ENCODE data around the gene DIRAS1. TPM values are rescaled to one million over a fixed set of nuclear protein-coding genes. Genes with fewer than 3 reads are reported as not detected.

DIRAS1 gene
- total and polyA plus RNA-seq, 2 donors (not counting 3 experiments of a cell fraction or from before 2014, with no cell fraction given) = 0.09 to 0.17 TPM

- H3K27me3 ChIP-seq (ENCODE audit: control insufficient read depth in 2 of 2, insufficient read depth in 2 of 2, low read length in 2 of 2) = no peaks in the 10 kb centered on the region
- no peak overlapping the region for H3K4me3 ChIP-seq (replicated peaks in 1 of 3; ENCODE audit: insufficient read depth in 1 of 3, low read depth in 1 of 3, low read length in 3 of 3)
- H3K27ac ChIP-seq (ENCODE audit: insufficient read depth, low read depth, low read length) = no peak overlapping the region
- H3K9ac ChIP-seq (replicated peaks; ENCODE audit: extremely low read depth, insufficient read depth, low read length) = no peak overlapping the region
- no peaks in the 10 kb centered on the region for H3K9me1 ChIP-seq (replicated peaks; ENCODE audit: control insufficient read depth, extremely low read depth, insufficient read depth, low read length)
- intact Hi-C loops (cut with micrococcal nuclease) (no loop called here), dilution Hi-C loops (cut with MboI; ENCODE audit: extremely low pct_ligation_motif_present, low sequenced_read_pairs) (no loop called here)
- BruUV-seq (replicated peaks) = no TSS peak
- H3K4me2 ChIP-seq (ENCODE audit: insufficient read depth, low read length) = no peak overlapping the region
- no peak overlapping the region for H2AFZ ChIP-seq (ENCODE audit: low read depth, low read length)
- no peaks in the 10 kb centered on the region for H4K20me1 ChIP-seq (replicated peaks; ENCODE audit: control insufficient read depth, extremely low read depth, insufficient read depth, low read length)
- peaks cover 6 to 48% of the 10 kb centered on the region in 2 experiments for H3K36me3 ChIP-seq (ENCODE audit: control insufficient read depth in 2 of 2, extremely low read depth in 1 of 2, insufficient read depth in 2 of 2, low read length in 2 of 2)
- ChIA-PET POLR2A (no interaction called here), CTCF (no interaction called here)
- DNase-seq (ENCODE audit: low read depth, low spot score) = no peak
- no peaks in the 10 kb centered on the region for H3K79me2 ChIP-seq (ENCODE audit: control insufficient read depth, insufficient read depth, low read length)
- H3K9me3 ChIP-seq (replicated peaks; ENCODE audit: control insufficient read depth, insufficient read depth, low read length) = no peaks in the 10 kb centered on the region
- no peak for TF ChIP-seq GATA2 (IDR thresholded peaks at IDR 0.05; ENCODE audit: insufficient read depth, insufficient read length, low read depth, low read length)
- no peak for TF ChIP-seq JUN (IDR thresholded peaks at IDR 0.05; ENCODE audit: borderline replicate concordance, insufficient read depth, insufficient read length, low read depth)
- no peak for TF ChIP-seq EZH2 (IDR thresholded peaks at IDR 0.05; ENCODE audit: borderline replicate concordance, low read depth, low read length, severe bottlenecking)
- no peak for TF ChIP-seq POLR2AphosphoS5 (IDR thresholded peaks at IDR 0.05; ENCODE audit: insufficient read depth, low read depth, low read length)
- no peak for TF ChIP-seq MYC (IDR thresholded peaks at IDR 0.05; ENCODE audit: low read depth, low read length)
- no peak for TF ChIP-seq FOS (IDR thresholded peaks at IDR 0.05; ENCODE audit: borderline replicate concordance, insufficient read depth, low read length)
- no peak for TF ChIP-seq POLR2A (IDR thresholded peaks at IDR 0.05; ENCODE audit: low read depth, low read length)
- TF ChIP-seq MAX (IDR thresholded peaks at IDR 0.05; ENCODE audit: insufficient read depth, insufficient read length) = no peak
- TF ChIP-seq, protein P1, sequence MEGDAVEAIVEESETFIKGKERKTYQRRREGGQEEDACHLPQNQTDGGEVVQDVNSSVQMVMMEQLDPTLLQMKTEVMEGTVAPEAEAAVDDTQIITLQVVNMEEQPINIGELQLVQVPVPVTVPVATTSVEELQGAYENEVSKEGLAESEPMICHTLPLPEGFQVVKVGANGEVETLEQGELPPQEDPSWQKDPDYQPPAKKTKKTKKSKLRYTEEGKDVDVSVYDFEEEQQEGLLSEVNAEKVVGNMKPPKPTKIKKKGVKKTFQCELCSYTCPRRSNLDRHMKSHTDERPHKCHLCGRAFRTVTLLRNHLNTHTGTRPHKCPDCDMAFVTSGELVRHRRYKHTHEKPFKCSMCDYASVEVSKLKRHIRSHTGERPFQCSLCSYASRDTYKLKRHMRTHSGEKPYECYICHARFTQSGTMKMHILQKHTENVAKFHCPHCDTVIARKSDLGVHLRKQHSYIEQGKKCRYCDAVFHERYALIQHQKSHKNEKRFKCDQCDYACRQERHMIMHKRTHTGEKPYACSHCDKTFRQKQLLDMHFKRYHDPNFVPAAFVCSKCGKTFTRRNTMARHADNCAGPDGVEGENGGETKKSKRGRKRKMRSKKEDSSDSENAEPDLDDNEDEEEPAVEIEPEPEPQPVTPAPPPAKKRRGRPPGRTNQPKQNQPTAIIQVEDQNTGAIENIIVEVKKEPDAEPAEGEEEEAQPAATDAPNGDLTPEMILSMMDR (IDR thresholded peaks at IDR 0.05; ENCODE audit: extremely low read depth in 1 of 2, insufficient read depth in 1 of 2, low read depth in 1 of 2, low read length in 2 of 2) = no peak
- no peaks in the 10 kb centered on the region for H3K4me1 ChIP-seq (ENCODE audit: control insufficient read depth, extremely low read depth, insufficient read depth, low read length)
- no peak for FAIRE-seq
Measured at GRCh38 chr19:2763687-2764086, 42.5 kb upstream of the DIRAS1 start.
